Left renal cortex interstitium (tissue), 4 donors: ENCODE results near the gene VWA8. TPM values are rescaled to one million over a fixed set of nuclear protein-coding genes. Genes with fewer than 3 reads are reported as not detected.
A peak's percentile ranks its signal among the peaks of the same experiment; 100 is the strongest.

Experiments
- DNase-seq, 4 donors: peaks; one replicate each; pipeline ENCODE4 v3.0.0-alpha.2; 2013; ENCODE audit warnings: low read depth in 4 of 4, low spot score in 2 of 4, missing footprints in 1 of 4
- polyA plus RNA-seq, 4 donors: library from polyadenylated mRNA; unstranded; fragments of 120-200 nt; gene quantifications; one replicate each; pipeline ENCODE4 v1.2.1, GENCODE V29; 2013; ENCODE audit not compliant: insufficient read length in 4 of 4

Gene VWA8
- polyA plus RNA-seq, result 10 to 100 TPM; 18.2 to 23.1 (median 19.5) TPM

- DNase-seq, result peak; percentile 29 to 65 (median 59)
Observed at GRCh38 chr13:41960637-41961465, at the start of gene VWA8. VWA8 (minus strand) TSS chr13:41961109; CDS start chr13:41961015, 94 bp downstream.

- no peak for DNase-seq
Observed at GRCh38 chr13:42009057-42009456, 48.1 kb upstream of the VWA8 start.

- no peak for DNase-seq
Observed at GRCh38 chr13:42007844-42008243, 46.9 kb upstream of the VWA8 start.

- no peak for DNase-seq
Observed at GRCh38 chr13:42002066-42002465, 41.2 kb upstream of the VWA8 start.

GRCh38 chr13:42001580-42001979, 40.7 kb upstream of the VWA8 start:
- peak in 3 of 4 donors; percentile 5 to 19 (median 9) for DNase-seq

- no peak for DNase-seq
Observed at GRCh38 chr13:42000846-42001245, 39.9 kb upstream of the VWA8 start.

- DNase-seq, result no peak
Observed at GRCh38 chr13:41997396-41997795, 36.5 kb upstream of the VWA8 start.

GRCh38 chr13:41995946-41996345, 35.0 kb upstream of the VWA8 start:
- DNase-seq, result no peak

- no peak for DNase-seq
Observed at GRCh38 chr13:41995336-41995735, 34.4 kb upstream of the VWA8 start.

- no peak for DNase-seq
Observed at GRCh38 chr13:41994696-41995095, 33.8 kb upstream of the VWA8 start.

GRCh38 chr13:41991936-41992335, 31.0 kb upstream of the VWA8 start:
- no peak for DNase-seq

GRCh38 chr13:41988244-41988643, 27.3 kb upstream of the VWA8 start:
- DNase-seq, result no peak

- no peak for DNase-seq
Observed at GRCh38 chr13:41985788-41986508, 25.0 kb upstream of the VWA8 start.

- no peak for DNase-seq
Observed at GRCh38 chr13:41981951-41982715, 21.2 kb upstream of the VWA8 start.

GRCh38 chr13:41978007-41978406, 17.1 kb upstream of the VWA8 start:
- no peak for DNase-seq

GRCh38 chr13:41976476-41976875, 15.6 kb upstream of the VWA8 start:
- no peak for DNase-seq

GRCh38 chr13:41974262-41974900, 13.5 kb upstream of the VWA8 start:
- DNase-seq, result no peak

GRCh38 chr13:41973247-41973741, 12.4 kb upstream of the VWA8 start:
- no peak for DNase-seq

GRCh38 chr13:41971848-41972247, 10.9 kb upstream of the VWA8 start:
- DNase-seq, result no peak

GRCh38 chr13:41970918-41971317, 10.0 kb upstream of the VWA8 start:
- DNase-seq, result no peak
